Tibial nerve (tissue), 4 donors: Measurements from ENCODE around the gene GNA14.

Experiments
- CTCF ChIP-seq, 5 experiments: fragments of 200-600 bp in 3 of 5; fragments of 450-650 bp in 2 of 5; sonication (generic) in 3 of 5; IDR thresholded peaks; one replicate each; pipeline ENCODE4 v1.5.1; 2016 to 2019; ENCODE audit warnings: antibody characterized with exemption in 5 of 5, mild to moderate bottlenecking in 3 of 5, moderate library complexity in 2 of 5
- EP300 ChIP-seq, 2 donors: sonication (generic); formaldehyde crosslinking; IDR thresholded peaks; one replicate each; pipeline ENCODE4 v1.6.1; 2017; ENCODE audit warnings: antibody characterized with exemption in 2 of 2, mild to moderate bottlenecking in 1 of 2

DNA sequence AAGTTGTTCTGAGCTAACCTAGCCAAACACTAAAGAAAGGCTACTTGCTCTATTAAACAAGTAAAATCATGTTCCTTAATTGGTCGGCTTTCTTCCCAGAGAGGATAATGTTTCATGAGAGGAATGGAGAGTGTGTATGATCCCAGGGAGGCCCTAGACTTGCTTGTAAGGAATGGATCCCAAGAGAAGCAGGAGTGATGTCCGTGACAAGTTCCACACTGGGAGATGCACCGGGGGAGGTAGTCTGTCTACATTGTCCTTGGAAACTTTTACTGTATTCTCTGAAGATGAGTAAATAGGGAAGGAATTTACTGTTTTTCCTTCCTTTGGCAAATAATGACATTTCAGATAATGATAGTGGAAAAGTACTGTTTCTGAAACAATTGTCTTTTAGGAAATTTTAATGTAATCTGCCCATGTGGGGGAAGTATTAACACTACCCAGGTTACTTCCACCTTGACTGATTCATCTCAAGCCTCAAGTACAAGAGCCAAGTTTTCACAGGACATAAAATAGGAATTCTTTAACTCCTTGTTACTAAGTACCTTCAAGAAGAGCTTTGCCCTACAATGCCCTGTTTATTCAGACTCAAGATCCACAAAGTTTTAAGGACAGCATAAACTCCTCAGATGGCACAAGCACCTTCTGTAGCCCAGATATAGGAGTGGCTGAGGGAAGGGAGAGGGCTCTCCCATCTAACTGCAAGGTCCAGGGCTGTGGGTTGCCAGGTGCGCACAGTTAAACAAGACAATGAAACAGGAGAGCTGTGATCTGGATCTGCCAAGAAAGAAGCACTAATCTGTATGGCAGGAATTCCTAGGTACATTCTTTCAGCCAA, 152.1 kb downstream of the GNA14 start:
- TF ChIP-seq CTCF (IDR thresholded peaks at IDR 0.05) (no peak), EP300 (IDR thresholded peaks at IDR 0.05) (no peak)
